Fibroblast of skin of abdomen (primary cell): Measurements from ENCODE around the gene ASB13. TPM values are rescaled to one million over a fixed set of nuclear protein-coding genes. Genes with fewer than 3 reads are reported as not detected.

ENCODE experiments used
- DNase-seq: peaks from one replicate; pipeline ENCODE4 v3.0.0-alpha.2; 2013
- polyA plus RNA-seq, 2 experiments: library from polyadenylated mRNA; unstranded; fragments of 120-200 nt; gene quantifications; one replicate each; pipeline ENCODE4 v1.2.1, GENCODE V29; 2013; ENCODE audit not compliant: insufficient read length in 2 of 2

The ASB13 gene
- 10.5 TPM for polyA plus RNA-seq (2013, experiment 1 of 2; ENCODE audit: insufficient read length)
- 10.2 TPM for polyA plus RNA-seq (2013, experiment 2 of 2; ENCODE audit: insufficient read length)

- peak; percentile 45 for DNase-seq
These were observed at the start of gene ASB13 for GRCh38 chr10:5666008-5666840. ASB13 (minus strand) TSS chr10:5666595; CDS start chr10:5666551, 44 bp downstream.

- no peak for DNase-seq
These were observed 45.2 kb upstream of the ASB13 start for GRCh38 chr10:5711642-5712041.

GRCh38 chr10:5710859-5711258, 44.5 kb upstream of the ASB13 start:
- no peak for DNase-seq

- DNase-seq, result no peak
These were observed 43.5 kb upstream of the ASB13 start for GRCh38 chr10:5709865-5710264.

GRCh38 chr10:5708356-5708755, 42.0 kb upstream of the ASB13 start:
- DNase-seq, result no peak

- DNase-seq, result no peak
These were observed 31.7 kb upstream of the ASB13 start for GRCh38 chr10:5698062-5698461.

GRCh38 chr10:5697342-5697741, 30.9 kb upstream of the ASB13 start:
- no peak for DNase-seq

GRCh38 chr10:5694573-5694972, 28.2 kb upstream of the ASB13 start:
- no peak for DNase-seq

- DNase-seq, result peak; percentile 33
These were observed 26.3 kb upstream of the ASB13 start for GRCh38 chr10:5692461-5693358.

- DNase-seq, result no peak
These were observed 25.4 kb upstream of the ASB13 start for GRCh38 chr10:5691786-5692185.

GRCh38 chr10:5688587-5688986, 22.2 kb upstream of the ASB13 start:
- DNase-seq, result no peak

- DNase-seq, result peak; percentile 13
These were observed 19.4 kb upstream of the ASB13 start for GRCh38 chr10:5685764-5686240.

GRCh38 chr10:5684971-5685763, 18.8 kb upstream of the ASB13 start:
- peak; percentile 72 for DNase-seq

- DNase-seq, result peak; percentile 98
These were observed 18.0 kb upstream of the ASB13 start, which contains the start of gene TASOR2 for GRCh38 chr10:5684318-5684970. TASOR2 (plus strand) TSS chr10:5684838; CDS start chr10:5720643, 35,805 bp downstream.

GRCh38 chr10:5683065-5683464, 16.7 kb upstream of the ASB13 start:
- no peak for DNase-seq

GRCh38 chr10:5681930-5682329, 15.5 kb upstream of the ASB13 start:
- DNase-seq, result no peak

- DNase-seq, result peak; percentile 39
These were observed 13.2 kb upstream of the ASB13 start for GRCh38 chr10:5679606-5680005.

- DNase-seq, result no peak
These were observed 12.6 kb upstream of the ASB13 start for GRCh38 chr10:5679037-5679435.

GRCh38 chr10:5678397-5679036, 12.1 kb upstream of the ASB13 start:
- no peak for DNase-seq

- no peak for DNase-seq
These were observed 4.4 kb upstream of the ASB13 start for GRCh38 chr10:5670662-5671375.
